B cell (primary cell): ENCODE data around the gene EML5. TPM values are rescaled to one million over a fixed set of nuclear protein-coding genes. Genes with fewer than 3 reads are reported as not detected.

Source experiments
- ATAC-seq: fragments of 200-7000 bp; cut with Tn5 transposase; one replicate; pipeline ENCODE4 v1.10.0; 2021; ENCODE audit warnings: low read depth, mild to moderate bottlenecking, moderate number of reproducible peaks, moderate library complexity
- CTCF ChIA-PET: fragments of 350-600 bp; sonication (Branson Sonifier 250); formaldehyde crosslinking; loops from one replicate; lab custom pipeline; 2021; ENCODE audit warnings: antibody characterized with exemption, inconsistent platforms; lab: Charles Lee
- POLR2A ChIA-PET: fragments of 350-600 bp; sonication (Branson Sonifier 250); formaldehyde crosslinking; loops from one replicate; lab custom pipeline; 2021; ENCODE audit warnings: antibody characterized with exemption; lab: Charles Lee
- DNase-seq: peaks from one replicate; pipeline ENCODE4 v3.0.0; 2013
- H2AFZ ChIP-seq: 2 replicates; pipeline ENCODE4 v1.6.1; 2012; ENCODE audit warnings: mild to moderate bottlenecking, low read depth, low read length; ENCODE audit not compliant: insufficient read depth, poor library complexity, severe bottlenecking
- H3K27ac ChIP-seq, 2 donors: 1 replicate in 1 of 2; 2 replicates in 1 of 2; pipeline ENCODE4 v1.5.1; 2012 to 2013; ENCODE audit warnings: low read length in 2 of 2, mild to moderate bottlenecking in 2 of 2, moderate library complexity in 1 of 2
- H3K27me3 ChIP-seq, 4 experiments: fragments of 200-600 bp in 1 of 4; sonication (generic) in 1 of 4; replicated peaks in 1 of 4; 1 replicate in 2 of 4; 2 replicates in 2 of 4; pipeline versions ENCODE4 v1.6.1 to v1.7.0; 2013 to 2016; ENCODE audit warnings: low read length in 3 of 4, mild to moderate bottlenecking in 2 of 4, mixed read lengths in 1 of 4, moderate library complexity in 1 of 4; ENCODE audit not compliant: insufficient read depth in 4 of 4, control insufficient read depth in 3 of 4; ENCODE audit errors: control extremely low read depth in 1 of 4
- H3K36me3 ChIP-seq, 2 experiments: replicated peaks in 1 of 2; 1 replicate in 1 of 2; 2 replicates in 1 of 2; pipeline versions ENCODE4 v1.6.1 to v1.7.1; 2013; ENCODE audit warnings: low read length in 1 of 2; ENCODE audit not compliant: insufficient read depth in 2 of 2, control insufficient read depth in 1 of 2; ENCODE audit errors: control extremely low read depth in 1 of 2, extremely low read depth in 1 of 2
- H3K4me1 ChIP-seq, 2 donors: fragments of 200-600 bp in 1 of 2; sonication (generic) in 1 of 2; 1 replicate in 1 of 2; 2 replicates in 1 of 2; pipeline versions ENCODE4 v1.5.1 to v1.6.1; 2013 to 2017; ENCODE audit warnings: low read length in 2 of 2; ENCODE audit not compliant: control insufficient read depth in 2 of 2, insufficient read depth in 2 of 2
- H3K4me2 ChIP-seq: replicated peaks from 2 replicates; pipeline ENCODE3; 2012; ENCODE audit warnings: mild to moderate bottlenecking, low read depth, low read length; ENCODE audit not compliant: poor library complexity, severe bottlenecking
- H3K4me3 ChIP-seq, 5 experiments: fragments of 200-600 bp in 1 of 5; sonication (generic) in 1 of 5; 1 replicate in 3 of 5; 2 replicates in 2 of 5; pipeline versions ENCODE4 v1.5.1 to v1.7.0; 2011 to 2016; ENCODE audit warnings: low read length in 4 of 5, mild to moderate bottlenecking in 4 of 5, low read depth in 2 of 5, control low read depth in 1 of 5, moderate library complexity in 1 of 5; ENCODE audit not compliant: insufficient read depth in 1 of 5; ENCODE audit errors: control extremely low read depth in 1 of 5, extremely low read depth in 1 of 5
- H3K79me2 ChIP-seq: fragments of 200-600 bp; sonication (generic); one replicate; pipeline ENCODE4 v1.6.0; 2016; ENCODE audit warnings: low read length; ENCODE audit not compliant: control insufficient read depth, insufficient read depth
- H3K9ac ChIP-seq: fragments of 200-600 bp; sonication (generic); 2 replicates; pipeline ENCODE4 v1.6.1; 2017; ENCODE audit warnings: mild to moderate bottlenecking, low read length, moderate library complexity
- H3K9me3 ChIP-seq, 3 donors: one replicate each; pipeline versions ENCODE4 v1.6.1 to v1.7.1; 2013; ENCODE audit warnings: low read length in 2 of 3; ENCODE audit not compliant: control insufficient read depth in 2 of 3, insufficient read depth in 1 of 3; ENCODE audit errors: control extremely low read depth in 1 of 3
- H4K20me1 ChIP-seq: 2 replicates; pipeline ENCODE4 v1.6.0; 2012; ENCODE audit warnings: mild to moderate bottlenecking, low read length; ENCODE audit not compliant: insufficient read depth, control insufficient read depth, poor library complexity, severe bottlenecking
- H3K27ac Mint-ChIP-seq: one replicate; pipeline ENCODE4 v1.8.0; 2021; ENCODE audit warnings: mixed read lengths
- H3K27me3 Mint-ChIP-seq: one replicate; pipeline ENCODE4 v1.8.0; 2021; ENCODE audit warnings: mixed read lengths
- H3K4me1 Mint-ChIP-seq: one replicate; pipeline ENCODE4 v1.8.0; 2021; ENCODE audit warnings: mixed read lengths
- H3K4me3 Mint-ChIP-seq: one replicate; pipeline ENCODE4 v1.8.0; 2021; ENCODE audit warnings: mixed read lengths
- H3K9me3 Mint-ChIP-seq: one replicate; pipeline ENCODE4 v1.8.0; 2022; ENCODE audit warnings: mixed read lengths; ENCODE audit not compliant: insufficient read depth
- CTCF ChIP-seq: fragments of 200-600 bp; IDR thresholded peaks from one replicate; pipeline ENCODE4 v1.8.0; 2022; ENCODE audit warnings: antibody characterized with exemption, mild to moderate bottlenecking
- EZH2 ChIP-seq: IDR thresholded peaks from 2 replicates; pipeline ENCODE4 v1.6.1; 2012; ENCODE audit warnings: borderline replicate concordance, low read depth, mild to moderate bottlenecking, moderate library complexity, low read length; ENCODE audit not compliant: insufficient read depth, poor library complexity, severe bottlenecking
- WGBS: methylation state at CpG from one replicate; pipeline ENCODE4 v1.1.5; 2013; ENCODE audit warnings: missing lambda C conversion rate; ENCODE audit not compliant: insufficient coverage; 5-methylcytosine and 5-hydroxymethylcytosine counted together
- intact Hi-C: fragments of 100-400 bp; cut with micrococcal nuclease; formaldehyde crosslinking; loops from one replicate; pipeline ENCODE4 v1.10.0; 2022
- polyA plus RNA-seq: library from polyadenylated mRNA; depleted of rRNA; stranded (reverse); fragments of >200 nt; gene quantifications from 2 replicates; pipeline ENCODE4 v1.2.3, GENCODE V29; 2012
- total RNA-seq, 2 donors: library from RNA; stranded (reverse); fragments of 120-200 nt in 1 of 2; gene quantifications; 1 replicate in 1 of 2; 2 replicates in 1 of 2; pipeline versions ENCODE4 v1.2.3 to v1.2.4, GENCODE V29; 2013 to 2022

The EML5 gene
- total and polyA plus RNA-seq, 2 donors (not counting 1 experiment from before 2014, with no cell fraction given) = 1.7 to 6.9 TPM

GRCh38 chr14:88660056-88660455 lies 132.7 kb downstream of the EML5 start:
- H3K27ac Mint-ChIP-seq = no peak overlapping the region
- peaks cover 2% of the 10 kb centered on the region for H3K9me3 Mint-ChIP-seq
- no peak for DNase-seq
- 95% methylated on average over 4 of the region's 5 CpGs for WGBS
- Histone ChIP-seq H3K9ac (no peak overlapping the region), H3K4me1 (no peaks in the 10 kb centered on the region), H3K4me2 (no peak overlapping the region), H3K4me3 (no peak overlapping the region), H4K20me1 (no peaks in the 10 kb centered on the region), H3K27ac (no peak overlapping the region), H3K36me3 (no peaks in the 10 kb centered on the region), H2AFZ (no peak overlapping the region), H3K27me3 (no peaks in the 10 kb centered on the region), H3K9me3 (no peaks in the 10 kb centered on the region), H3K79me2 (no peaks in the 10 kb centered on the region)
- H3K27me3 Mint-ChIP-seq = no peaks in the 10 kb centered on the region
- TF ChIP-seq EZH2 (no peak), CTCF (no peak)
- no peak overlapping the region for H3K4me3 Mint-ChIP-seq
- intact Hi-C loops = loop anchor here (10.0 kb wide), 1 partner anchor 355 kb away; no protein-coding TSS in a partner anchor
- no peaks in the 10 kb centered on the region for H3K4me1 Mint-ChIP-seq
- no peak for ATAC-seq
- POLR2A ChIA-PET = no interaction called here
- CTCF ChIA-PET = no interaction called here

- Histone ChIP-seq H3K9ac (no peak overlapping the region), H3K4me2 (no peak overlapping the region), H3K36me3 (no peaks in the 10 kb centered on the region), H4K20me1 (no peaks in the 10 kb centered on the region), H3K4me1 (no peaks in the 10 kb centered on the region), H2AFZ (no peak overlapping the region), H3K27me3 (no peaks in the 10 kb centered on the region), H3K9me3 (peaks cover 0 to 1% (median 0%) of the 10 kb centered on the region in 3 donors), H3K27ac (no peak overlapping the region), H3K4me3 (no peak overlapping the region), H3K79me2 (no peaks in the 10 kb centered on the region)
- POLR2A ChIA-PET = no interaction called here
- DNase-seq (no peak), ATAC-seq (no peak)
- no CpG with 5 or more reads among the region's 1 CpG for WGBS
- Mint-ChIP-seq H3K4me1 (no peaks in the 10 kb centered on the region), H3K27ac (no peak overlapping the region), H3K27me3 (no peaks in the 10 kb centered on the region), H3K4me3 (no peak overlapping the region), H3K9me3 (peaks cover 5% of the 10 kb centered on the region)
- TF ChIP-seq EZH2 (no peak), CTCF (no peak)
- intact Hi-C loops = no loop called here
- CTCF ChIA-PET = no interaction called here
Observed at GRCh38 chr14:88639221-88639620, 153.5 kb downstream of the EML5 start.
